Caco-2 (cell line): ENCODE results near the gene ROBO1. TPM values are rescaled to one million over a fixed set of nuclear protein-coding genes. Genes with fewer than 3 reads are reported as not detected.

Source experiments
- BruUV-seq: library from RNA; stranded (reverse); fragments of 400-500 nt; replicated peaks from 2 replicates; lab custom pipeline; 2021; lab: Mats Ljungman, UMichigan
- CTCF ChIA-PET: fragments of 300-600 bp; sonication (Branson Sonifier 250); formaldehyde crosslinking; loops from one replicate; lab custom pipeline; 2022; ENCODE audit warnings: antibody characterized with exemption; lab: Charles Lee
- POLR2A ChIA-PET: fragments of 300-600 bp; sonication (Branson Sonifier 250); formaldehyde crosslinking; loops from one replicate; lab custom pipeline; 2022; ENCODE audit warnings: antibody characterized with exemption; lab: Charles Lee
- DNase-seq, 2 experiments: peaks; one replicate each; pipeline versions ENCODE4 v3.0.0 to v3.0.0-alpha.2; 2020 to 2022
- H3K27me3 ChIP-seq: replicated peaks from 2 replicates; pipeline ENCODE4 v1.6.0; 2011; ENCODE audit warnings: low read length; ENCODE audit not compliant: control insufficient read depth, insufficient read depth
- H3K36me3 ChIP-seq: 2 replicates; pipeline ENCODE4 v1.5.1; 2011; ENCODE audit warnings: low read length; ENCODE audit not compliant: control insufficient read depth, insufficient read depth
- H3K4me1 ChIP-seq: fragments of 250-450 bp; sonication (Bioruptor Pico); 2 replicates; pipeline ENCODE4 v1.5.1; 2020; ENCODE audit warnings: mild to moderate bottlenecking
- H3K4me3 ChIP-seq: 2 replicates; pipeline ENCODE4 v1.5.1; 2011; ENCODE audit warnings: low read depth, mild to moderate bottlenecking, control low read depth, low read length
- H3K9me3 ChIP-seq: fragments of 250-450 bp; sonication (Bioruptor Pico); 2 replicates; pipeline ENCODE4 v1.5.1; 2020; ENCODE audit warnings: mild to moderate bottlenecking, moderate library complexity
- H3K27ac Mint-ChIP-seq: one replicate; pipeline ENCODE4 v1.8.0; 2022; ENCODE audit warnings: mixed read lengths; ENCODE audit not compliant: unreplicated experiment
- H3K27me3 Mint-ChIP-seq: one replicate; pipeline ENCODE4 v1.8.0; 2022; ENCODE audit warnings: mixed read lengths; ENCODE audit not compliant: insufficient read depth, unreplicated experiment
- H3K36me3 Mint-ChIP-seq: one replicate; pipeline ENCODE4 v1.8.0; 2022; ENCODE audit warnings: mild to moderate bottlenecking, mixed read lengths; ENCODE audit not compliant: insufficient read depth, unreplicated experiment
- H3K4me1 Mint-ChIP-seq: one replicate; pipeline ENCODE4 v1.8.0; 2022; ENCODE audit warnings: low read depth, mixed read lengths; ENCODE audit not compliant: unreplicated experiment
- H3K4me3 Mint-ChIP-seq: one replicate; pipeline ENCODE4 v1.8.0; 2022; ENCODE audit warnings: mild to moderate bottlenecking, moderate library complexity, mixed read lengths; ENCODE audit not compliant: unreplicated experiment
- H3K9me3 Mint-ChIP-seq: one replicate; pipeline ENCODE4 v1.8.0; 2022; ENCODE audit warnings: mixed read lengths; ENCODE audit not compliant: unreplicated experiment
- intact Hi-C: fragments of 100-400 bp; cut with micrococcal nuclease; formaldehyde crosslinking; loops from one replicate; pipeline ENCODE4 v1.10.0; 2022; ENCODE audit not compliant: unreplicated experiment
- total RNA-seq: library from RNA; stranded (reverse); gene quantifications from 2 replicates; pipeline ENCODE4 v1.2.3, GENCODE V29; 2022
- TF ChIP-seq, protein P1 (sequence below), 2 experiments: fragments of 200-600 bp in 1 of 2; IDR thresholded peaks; 1 replicate in 1 of 2; 2 replicates in 1 of 2; pipeline versions ENCODE4 v1.5.1 to v1.8.0; 2011 to 2022; ENCODE audit warnings: antibody characterized with exemption in 1 of 2, control low read depth in 1 of 2, inconsistent platforms in 1 of 2, low read depth in 1 of 2, low read length in 1 of 2, mild to moderate bottlenecking in 1 of 2, moderate library complexity in 1 of 2; ENCODE audit not compliant: insufficient read depth in 1 of 2, severe bottlenecking in 1 of 2, unreplicated experiment in 1 of 2

Gene ROBO1
- total RNA-seq, 1 experiment from 2014 or later: 1.8 TPM

DNA sequence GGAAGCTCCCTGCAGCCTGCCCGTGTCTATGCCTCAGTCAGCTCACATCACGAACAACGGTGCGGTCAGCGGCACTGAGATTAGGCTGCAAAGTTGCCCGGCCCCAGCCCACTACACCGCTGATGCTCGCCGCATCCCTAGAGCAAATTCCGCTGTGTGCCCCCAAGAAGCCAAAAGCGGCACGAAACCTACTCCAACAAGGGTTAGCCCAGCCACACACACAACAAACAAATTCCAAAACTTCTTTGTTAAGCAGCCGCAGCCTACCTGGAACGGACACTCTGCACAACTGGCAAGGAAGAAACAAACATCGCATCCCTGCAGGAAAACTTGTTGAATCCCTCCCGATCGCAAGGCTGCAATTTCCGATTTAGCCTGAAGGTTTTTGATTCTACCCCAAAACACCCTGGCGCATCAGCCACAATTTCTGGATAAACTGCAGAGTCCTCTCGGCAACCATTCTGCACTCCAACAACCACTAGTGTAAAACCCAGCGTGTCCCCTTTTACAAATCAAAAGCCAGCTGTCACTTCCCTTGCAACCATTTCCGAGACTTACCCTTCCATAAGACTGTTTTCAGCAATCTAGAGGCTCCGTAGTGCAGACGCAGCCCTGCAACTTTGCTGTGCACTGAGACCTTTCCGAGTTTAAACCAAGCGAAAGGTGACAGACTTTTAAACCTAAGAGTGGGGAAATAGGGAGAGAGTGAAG, 449 bp downstream of the ROBO1 start:
- no peaks in the 10 kb centered on the region for H3K9me3 ChIP-seq
- POLR2A ChIA-PET: no interaction called here
- TF ChIP-seq, protein P1, sequence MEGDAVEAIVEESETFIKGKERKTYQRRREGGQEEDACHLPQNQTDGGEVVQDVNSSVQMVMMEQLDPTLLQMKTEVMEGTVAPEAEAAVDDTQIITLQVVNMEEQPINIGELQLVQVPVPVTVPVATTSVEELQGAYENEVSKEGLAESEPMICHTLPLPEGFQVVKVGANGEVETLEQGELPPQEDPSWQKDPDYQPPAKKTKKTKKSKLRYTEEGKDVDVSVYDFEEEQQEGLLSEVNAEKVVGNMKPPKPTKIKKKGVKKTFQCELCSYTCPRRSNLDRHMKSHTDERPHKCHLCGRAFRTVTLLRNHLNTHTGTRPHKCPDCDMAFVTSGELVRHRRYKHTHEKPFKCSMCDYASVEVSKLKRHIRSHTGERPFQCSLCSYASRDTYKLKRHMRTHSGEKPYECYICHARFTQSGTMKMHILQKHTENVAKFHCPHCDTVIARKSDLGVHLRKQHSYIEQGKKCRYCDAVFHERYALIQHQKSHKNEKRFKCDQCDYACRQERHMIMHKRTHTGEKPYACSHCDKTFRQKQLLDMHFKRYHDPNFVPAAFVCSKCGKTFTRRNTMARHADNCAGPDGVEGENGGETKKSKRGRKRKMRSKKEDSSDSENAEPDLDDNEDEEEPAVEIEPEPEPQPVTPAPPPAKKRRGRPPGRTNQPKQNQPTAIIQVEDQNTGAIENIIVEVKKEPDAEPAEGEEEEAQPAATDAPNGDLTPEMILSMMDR (IDR thresholded peaks at IDR 0.05; ENCODE audit: insufficient read depth in 1 of 2, low read depth in 1 of 2, low read length in 1 of 2, severe bottlenecking in 1 of 2, unreplicated experiment in 1 of 2): no peak
- Mint-ChIP-seq H3K4me1 (no peaks in the 10 kb centered on the region), H3K9me3 (no peaks in the 10 kb centered on the region), H3K27ac (no peak overlapping the region), H3K27me3 (peaks cover 2% of the 10 kb centered on the region), H3K4me3 (no peak overlapping the region), H3K36me3 (no peaks in the 10 kb centered on the region)
- no peak for DNase-seq
- CTCF ChIA-PET: no interaction called here
- no peak overlapping the region for H3K4me3 ChIP-seq
- no peaks in the 10 kb centered on the region for H3K4me1 ChIP-seq
- BruUV-seq: no TSS peak
- H3K27me3 ChIP-seq: no peaks in the 10 kb centered on the region
- intact Hi-C loops: no loop called here
- H3K36me3 ChIP-seq: no peaks in the 10 kb centered on the region

DNA sequence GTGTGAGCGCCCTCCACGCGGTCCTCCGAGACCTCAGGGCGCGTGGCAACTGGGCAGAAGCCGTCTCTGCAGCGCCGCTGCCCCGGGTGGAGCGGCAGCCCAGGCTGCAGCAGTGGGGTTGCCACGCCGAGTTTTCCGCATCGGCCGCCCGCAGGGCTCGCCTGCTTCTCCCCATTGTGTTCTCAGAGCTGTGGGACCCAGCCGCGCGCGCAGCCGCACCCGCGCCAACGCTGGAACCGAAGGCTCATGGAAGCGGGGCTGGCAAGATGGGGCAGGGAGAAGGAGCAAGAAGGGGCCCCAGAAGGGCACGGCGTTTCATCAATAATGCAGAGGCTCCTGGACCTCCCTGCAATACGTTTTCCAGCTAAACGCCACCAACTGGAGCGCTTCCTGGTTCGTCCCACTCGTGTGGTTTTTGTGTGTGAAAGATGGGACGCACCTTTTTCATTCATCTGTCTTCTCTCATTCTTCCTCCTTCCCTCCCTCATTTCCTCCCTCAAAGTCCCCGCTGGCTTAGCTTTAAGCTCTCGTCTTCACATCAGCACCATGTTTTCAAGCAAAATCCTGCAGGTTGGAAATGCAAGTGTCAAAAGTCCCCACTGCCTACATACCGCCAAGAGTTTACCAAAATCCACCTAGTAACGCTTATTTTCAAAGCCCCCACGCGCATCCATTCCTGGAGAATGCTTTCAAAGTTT, 1.2 kb downstream of the ROBO1 start:
- Mint-ChIP-seq H3K36me3 (no peaks in the 10 kb centered on the region), H3K27ac (no peak overlapping the region), H3K27me3 (peaks cover 2% of the 10 kb centered on the region), H3K4me3 (no peak overlapping the region), H3K4me1 (no peaks in the 10 kb centered on the region), H3K9me3 (no peaks in the 10 kb centered on the region)
- ChIA-PET CTCF (no interaction called here), POLR2A (no interaction called here)
- Histone ChIP-seq H3K4me1 (no peaks in the 10 kb centered on the region), H3K4me3 (no peak overlapping the region), H3K27me3 (no peaks in the 10 kb centered on the region), H3K36me3 (no peaks in the 10 kb centered on the region), H3K9me3 (no peaks in the 10 kb centered on the region)
- no TSS peak for BruUV-seq
- DNase-seq: no peak
- TF ChIP-seq, protein P1 (IDR thresholded peaks at IDR 0.05; ENCODE audit: insufficient read depth in 1 of 2, low read depth in 1 of 2, low read length in 1 of 2, severe bottlenecking in 1 of 2, unreplicated experiment in 1 of 2): no peak
- intact Hi-C loops: no loop called here

DNA sequence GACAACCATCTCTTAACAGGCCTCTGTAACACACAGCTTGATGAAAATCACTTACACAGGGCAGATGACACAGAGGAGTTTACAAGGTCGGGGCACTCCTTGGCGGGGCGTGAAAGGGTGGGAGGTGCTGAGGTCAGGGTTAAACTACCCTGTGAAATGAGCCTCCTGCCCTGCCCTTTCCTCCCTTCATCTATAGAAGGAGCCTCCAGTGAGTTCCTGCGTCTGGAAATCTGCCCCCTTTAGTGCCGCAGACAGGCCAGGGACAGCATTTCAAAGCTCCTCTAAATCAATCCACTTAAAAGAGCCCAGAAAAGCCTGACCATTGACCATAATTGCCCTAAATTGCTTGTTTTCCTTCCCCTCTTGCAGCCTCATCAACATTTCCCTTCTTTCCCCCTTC, 1.9 kb downstream of the ROBO1 start:
- H3K27me3 Mint-ChIP-seq: peaks cover 2% of the 10 kb centered on the region
- H3K27ac Mint-ChIP-seq: no peak overlapping the region
- TF ChIP-seq, protein P1 (IDR thresholded peaks at IDR 0.05; ENCODE audit: insufficient read depth in 1 of 2, low read depth in 1 of 2, low read length in 1 of 2, severe bottlenecking in 1 of 2, unreplicated experiment in 1 of 2): no peak
- H3K4me3 Mint-ChIP-seq: no peak overlapping the region
- H3K4me1 Mint-ChIP-seq: no peaks in the 10 kb centered on the region
- Histone ChIP-seq H3K36me3 (no peaks in the 10 kb centered on the region), H3K27me3 (no peaks in the 10 kb centered on the region), H3K4me1 (no peaks in the 10 kb centered on the region), H3K4me3 (no peak overlapping the region), H3K9me3 (no peaks in the 10 kb centered on the region)
- no peak for DNase-seq
- no TSS peak for BruUV-seq
- POLR2A ChIA-PET: no interaction called here
- CTCF ChIA-PET: no interaction called here
- H3K36me3 Mint-ChIP-seq: no peaks in the 10 kb centered on the region
- no peaks in the 10 kb centered on the region for H3K9me3 Mint-ChIP-seq
- intact Hi-C loops: no loop called here
